G401 (cell line): ENCODE data around the gene SUGP2. TPM values are rescaled to one million over a fixed set of nuclear protein-coding genes. Genes with fewer than 3 reads are reported as not detected.

Source experiments
- DNase-seq: peaks from one replicate; pipeline ENCODE4 v3.0.0-alpha.2; 2015; ENCODE audit warnings: low spot score
- in situ Hi-C: cut with HindIII; loops from 2 replicates; pipeline ENCODE4 v1.10.0; 2016; ENCODE audit warnings: low sequenced_read_pairs, mixed read lengths
- total RNA-seq: library from RNA; depleted of rRNA; stranded (reverse); fragments of >200 nt; shearing (Covaris generic); gene quantifications from 2 replicates; pipeline ENCODE4 v1.2.3, GENCODE V29; 2014; rRNA removed

Gene SUGP2
- total RNA-seq, 1 experiment from 2014 or later, result 62.9 TPM

- no peak for DNase-seq
- in situ Hi-C loops, result no loop called here
Measured at GRCh38 chr19:18942692-18943091, 90.6 kb downstream of the SUGP2 start.

DNA sequence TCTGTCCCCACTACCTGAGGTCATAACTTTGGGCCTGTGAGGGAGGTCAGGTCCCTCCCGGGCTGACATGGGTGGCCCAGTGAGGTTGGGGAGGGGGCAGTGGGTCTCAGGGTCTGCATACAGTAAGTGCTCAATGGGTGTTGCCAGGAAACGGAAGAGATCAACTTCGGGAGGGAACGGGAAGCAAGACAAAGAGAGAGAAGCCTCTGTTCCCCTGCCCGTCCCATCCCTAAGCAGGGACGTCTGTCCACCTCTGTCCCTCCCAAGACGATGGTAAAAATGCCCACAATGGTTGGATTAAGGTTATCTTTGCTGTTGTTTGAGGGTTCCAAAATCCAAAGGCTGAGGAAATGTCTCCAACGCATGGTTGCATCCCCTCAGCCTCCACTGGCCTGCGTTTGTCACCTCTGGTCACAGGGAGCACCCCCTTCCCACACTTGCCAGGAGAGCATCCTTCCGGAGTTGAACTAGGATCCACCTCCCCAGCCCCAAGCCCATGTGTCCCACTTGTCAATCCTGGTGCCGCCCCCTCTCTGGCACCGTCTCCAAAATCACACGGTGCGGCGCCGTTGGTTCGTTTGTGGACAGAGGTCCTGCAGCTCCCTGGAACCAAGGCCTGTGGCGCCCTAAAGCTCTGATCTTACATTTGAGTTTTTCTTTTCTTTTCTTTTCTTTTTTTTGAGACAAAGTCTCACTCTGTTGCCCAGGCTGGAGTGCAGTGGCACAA, 91.5 kb downstream of the SUGP2 start:
- in situ Hi-C loops, result no loop called here
- no peak for DNase-seq

Other genes starting within 250 kb of the SUGP2 start
- 0.49 and 0.54 TPM in 2 replicates for gene COMP, start 242.2 kb downstream of the SUGP2 start, total RNA-seq
- gene UPF1, start 201.6 kb downstream of the SUGP2 start, total RNA-seq, result 104 and 111 TPM in 2 replicates
- 10.5 and 13.1 TPM in 2 replicates for gene CERS1, start 137.4 kb downstream of the SUGP2 start, total RNA-seq
- gene COPE, start 114.1 kb downstream of the SUGP2 start, total RNA-seq, result 410 and 516 TPM in 2 replicates
- 64.6 and 77.8 TPM in 2 replicates for gene DDX49, start 113.8 kb downstream of the SUGP2 start, total RNA-seq
- gene HOMER3, start 92.3 kb downstream of the SUGP2 start, total RNA-seq, result 25.0 and 57.7 TPM in 2 replicates
- 86.0 and 90.0 TPM in 2 replicates for gene ARMC6, start 86 bp upstream of the SUGP2 start, total RNA-seq
- gene SLC25A42, start 30.5 kb upstream of the SUGP2 start, total RNA-seq, result 2.3 and 3.0 TPM in 2 replicates
- 58.0 and 60.2 TPM in 2 replicates for gene TMEM161A, start 105.0 kb upstream of the SUGP2 start, total RNA-seq
- 2.9 TPM in 1 of 2 replicates, not detected in the other for gene MEF2B, start 136.7 kb upstream of the SUGP2 start, total RNA-seq
- 21.4 and 30.2 TPM in 2 replicates for gene BORCS8, start 158.6 kb upstream of the SUGP2 start, total RNA-seq
- gene RFXANK, start 158.7 kb upstream of the SUGP2 start, total RNA-seq, result 131 and 162 TPM in 2 replicates
- 19.1 and 22.2 TPM in 2 replicates for gene NR2C2AP, start 169.9 kb upstream of the SUGP2 start, total RNA-seq
- gene NCAN, start 178.4 kb upstream of the SUGP2 start, total RNA-seq, result 0.37 TPM in 1 of 2 replicates, not detected in the other
- gene TM6SF2, start 239.8 kb upstream of the SUGP2 start, total RNA-seq, result 2.2 TPM in 1 of 2 replicates, not detected in the other